NCI-H526 treated with DMSO at 0.1 percent for 48 hours (cell line): Measurements from ENCODE around the gene ALPK1.
"Not testable (repeated sequence)": the region's sequence is repeated elsewhere in the genome, so short reads cannot be mapped to it uniquely, and the experiment has no call there.

ENCODE experiments used
- DNase-seq: peaks from one replicate; lab custom pipeline; 2025; lab: John Stamatoyannopoulos, UW

The ALPK1 gene

GRCh38 chr4:112296949-112297880 is at the start of gene ALPK1:
Gene ALPK1, plus strand, starts transcription at chr4:112297369.
- no peak for DNase-seq

GRCh38 chr4:112251019-112251643 is 46.0 kb upstream of the ALPK1 start:
- no peak for DNase-seq

- DNase-seq, result no peak
Measured at GRCh38 chr4:112252234-112252633, 44.9 kb upstream of the ALPK1 start.

DNA sequence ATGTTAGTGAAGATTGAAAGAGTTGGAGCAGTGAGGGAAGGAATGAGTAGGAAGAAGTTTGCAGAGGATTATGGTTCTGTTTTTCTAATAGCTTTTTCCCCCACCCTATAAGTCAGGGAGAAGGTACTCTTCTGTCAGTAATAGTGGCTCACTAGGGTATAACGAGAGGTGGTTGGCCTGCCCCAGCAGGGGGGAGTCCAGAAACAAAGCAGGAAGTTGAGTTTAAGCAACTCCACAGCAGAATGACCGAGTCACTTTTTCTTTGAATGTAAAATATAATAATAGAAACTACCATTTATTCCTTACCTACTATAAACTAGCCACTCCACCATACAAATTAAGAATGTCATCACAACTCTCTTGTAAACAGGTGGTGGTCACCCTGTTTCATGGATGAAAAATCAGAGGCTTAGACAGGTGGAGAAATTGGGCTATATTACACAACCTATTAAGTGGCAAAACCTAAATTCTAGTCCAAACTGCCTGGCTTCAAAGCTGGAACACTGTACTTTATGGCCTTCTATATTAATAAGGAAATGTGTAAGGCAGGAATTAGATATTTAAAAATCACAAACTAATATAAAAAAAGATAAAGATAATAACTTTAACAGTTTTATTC is 43.7 kb upstream of the ALPK1 start:
- DNase-seq, result no peak

GRCh38 chr4:112257098-112257497 is 40.1 kb upstream of the ALPK1 start:
- DNase-seq, result peak; percentile 23

DNA sequence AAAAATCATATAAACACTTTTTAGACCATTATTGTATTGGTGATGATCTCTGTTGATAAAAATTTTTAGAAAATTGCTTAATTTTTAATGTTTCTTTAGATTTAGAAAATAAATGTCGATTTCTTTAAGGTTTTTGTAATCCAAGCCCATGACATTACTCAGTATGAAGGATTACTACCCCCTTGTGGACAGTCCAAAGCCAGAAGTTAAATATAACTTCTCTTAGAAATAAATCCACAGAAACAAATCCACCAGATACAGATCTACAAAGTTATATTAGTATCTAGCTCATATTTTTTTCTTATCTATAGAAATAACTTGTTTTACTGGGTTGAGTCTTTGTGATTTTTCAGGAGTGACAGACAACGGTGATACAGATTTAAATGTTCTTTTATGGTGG is 30.3 kb upstream of the ALPK1 start:
- no peak for DNase-seq

GRCh38 chr4:112270051-112270450 is 27.1 kb upstream of the ALPK1 start:
- DNase-seq, result no peak

DNA sequence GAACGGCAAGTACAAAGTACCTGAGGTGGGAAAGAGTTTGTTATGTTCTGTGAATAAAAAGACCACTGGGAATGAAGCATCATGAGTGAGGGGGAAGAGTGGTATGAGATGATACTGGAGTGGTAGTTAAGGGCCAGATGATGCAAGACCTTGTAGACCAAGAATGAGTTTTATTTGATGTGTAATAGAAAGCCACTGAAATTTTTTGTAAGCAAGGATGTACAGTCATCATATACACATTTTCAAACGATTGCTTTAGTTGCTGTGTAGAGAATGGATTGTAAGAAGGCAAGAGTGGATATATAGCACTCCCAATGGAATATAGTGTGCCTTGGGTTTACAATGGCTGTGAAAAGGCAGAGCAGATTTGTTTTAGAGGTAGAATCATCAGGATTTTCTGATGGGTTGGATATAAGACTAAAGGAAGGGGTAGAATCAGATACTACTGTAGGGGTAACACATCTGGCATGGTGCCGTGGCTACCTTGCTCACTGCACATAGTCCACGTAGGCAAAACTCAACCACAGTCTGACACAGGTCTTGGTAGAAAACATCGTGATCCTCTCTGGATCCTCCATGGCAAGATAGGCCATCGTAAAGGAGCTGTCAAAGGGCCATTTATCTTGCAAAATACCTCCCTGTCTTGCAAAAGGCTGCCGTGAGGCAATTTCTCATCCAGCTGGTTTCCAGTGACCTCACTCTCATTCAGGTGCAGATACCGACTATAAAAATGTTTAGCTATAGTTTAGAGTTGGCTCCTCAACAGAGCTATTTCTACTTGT is 26.3 kb upstream of the ALPK1 start:
- DNase-seq, result no peak

- no peak for DNase-seq
Measured at GRCh38 chr4:112272292-112272691, 24.9 kb upstream of the ALPK1 start.

GRCh38 chr4:112274959-112275358 is 22.2 kb upstream of the ALPK1 start:
- no peak for DNase-seq

GRCh38 chr4:112276113-112276512 is 21.1 kb upstream of the ALPK1 start:
- DNase-seq, result no peak

DNA sequence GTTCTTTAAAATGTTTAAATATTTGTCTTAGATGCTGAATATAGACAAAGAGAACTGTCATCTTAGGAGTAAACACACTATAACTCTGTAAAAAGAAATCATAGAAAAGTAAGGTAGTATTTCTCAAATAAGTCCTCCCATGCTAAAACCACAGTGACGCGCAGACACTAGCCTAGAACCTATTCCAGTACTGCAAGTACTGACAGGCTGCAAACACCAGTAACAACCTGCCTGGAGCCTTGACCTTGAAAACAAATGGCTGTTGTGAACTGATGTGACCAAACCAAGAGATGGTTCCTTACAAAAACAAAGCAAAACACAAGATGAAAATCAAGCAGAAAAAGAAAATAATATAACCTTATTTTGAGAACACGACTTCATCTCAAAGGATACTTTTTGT is 19.9 kb upstream of the ALPK1 start:
- DNase-seq, result no peak

DNA sequence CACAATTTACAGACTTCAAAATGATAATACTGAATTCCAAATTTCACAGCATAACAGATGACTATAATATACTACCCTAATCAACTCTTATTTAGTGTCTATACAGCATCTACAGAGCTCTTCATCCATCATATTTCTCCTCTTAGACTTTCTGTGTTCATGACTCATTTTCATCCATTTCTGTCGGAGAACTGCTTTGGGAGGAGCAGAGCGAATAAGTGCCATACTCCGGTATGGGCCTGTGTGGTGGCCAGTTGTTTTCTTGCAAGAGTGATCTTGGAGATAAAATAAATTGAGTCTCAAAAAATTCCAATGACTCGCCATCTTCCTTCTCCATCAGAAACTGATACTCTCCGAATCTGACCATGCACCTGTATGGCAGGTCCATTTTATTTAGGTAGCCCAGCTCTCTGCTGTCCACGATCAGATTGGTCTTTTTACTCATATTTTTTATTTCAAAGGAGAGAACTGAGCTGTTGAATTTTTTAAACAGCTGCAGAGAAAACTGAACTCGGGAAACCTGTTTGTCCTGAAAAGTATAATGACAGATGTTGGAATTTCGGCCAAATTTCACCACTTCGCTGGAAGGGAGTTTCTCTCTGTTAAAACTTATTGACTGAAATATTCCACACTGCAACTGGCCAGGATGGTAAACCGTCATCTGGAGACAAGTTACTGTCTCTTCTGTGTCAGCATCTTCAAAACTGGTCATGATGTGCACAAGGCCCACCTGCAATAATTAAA is 19.3 kb upstream of the ALPK1 start:
- no peak for DNase-seq

- no peak for DNase-seq
Measured at GRCh38 chr4:112279025-112279881, 17.9 kb upstream of the ALPK1 start.

DNA sequence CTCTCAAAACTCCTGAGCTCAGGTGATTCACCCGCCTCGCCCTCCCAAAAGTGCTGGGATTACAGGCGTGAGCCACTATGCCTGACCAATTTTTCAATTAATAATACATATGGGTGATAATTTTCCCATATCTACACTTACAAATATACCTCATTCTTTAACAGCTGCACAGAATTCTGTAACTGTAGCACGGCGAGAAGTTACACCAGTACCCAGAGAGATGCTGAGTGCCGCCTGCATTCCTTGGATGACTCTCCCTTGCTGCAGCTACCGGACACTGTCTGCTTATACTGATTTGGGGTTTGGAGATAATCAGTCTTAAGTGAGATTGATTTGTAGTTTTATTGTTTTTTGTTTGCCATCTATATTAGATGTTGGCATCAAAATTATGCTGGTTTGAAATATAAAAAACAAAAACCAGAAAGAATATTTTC is 17.3 kb upstream of the ALPK1 start:
- no peak for DNase-seq

DNA sequence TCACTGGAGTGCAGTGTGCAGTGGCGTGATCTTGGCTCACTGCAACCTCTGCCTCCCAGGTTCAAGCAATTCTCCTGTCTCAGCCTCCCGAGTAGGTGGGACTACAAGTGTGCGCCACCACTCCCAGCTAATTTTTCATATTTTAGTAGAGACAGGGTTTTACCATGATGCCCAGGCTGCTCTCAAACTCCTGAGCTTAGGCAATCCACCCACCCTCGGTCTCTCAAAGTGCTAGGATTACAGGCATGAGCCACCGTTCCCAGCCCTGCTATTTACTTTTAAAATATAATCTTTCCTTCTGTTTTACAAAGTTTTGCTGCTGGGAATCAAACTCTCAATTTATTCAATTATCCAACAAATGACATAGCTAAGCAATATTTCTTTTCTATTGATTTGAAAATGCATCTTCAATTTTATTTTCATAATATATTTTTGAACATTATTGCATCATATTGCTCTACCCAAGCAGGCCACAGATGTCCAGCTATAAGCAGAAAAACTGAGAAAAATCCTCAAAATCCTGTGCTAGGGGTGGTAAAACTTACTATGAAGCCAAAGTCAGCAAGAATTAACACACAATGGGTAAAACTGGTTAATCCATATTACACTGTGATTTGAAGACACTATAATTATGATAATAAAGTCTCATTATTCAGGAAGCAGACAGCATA is 16.6 kb upstream of the ALPK1 start:
- DNase-seq, result no peak

DNA sequence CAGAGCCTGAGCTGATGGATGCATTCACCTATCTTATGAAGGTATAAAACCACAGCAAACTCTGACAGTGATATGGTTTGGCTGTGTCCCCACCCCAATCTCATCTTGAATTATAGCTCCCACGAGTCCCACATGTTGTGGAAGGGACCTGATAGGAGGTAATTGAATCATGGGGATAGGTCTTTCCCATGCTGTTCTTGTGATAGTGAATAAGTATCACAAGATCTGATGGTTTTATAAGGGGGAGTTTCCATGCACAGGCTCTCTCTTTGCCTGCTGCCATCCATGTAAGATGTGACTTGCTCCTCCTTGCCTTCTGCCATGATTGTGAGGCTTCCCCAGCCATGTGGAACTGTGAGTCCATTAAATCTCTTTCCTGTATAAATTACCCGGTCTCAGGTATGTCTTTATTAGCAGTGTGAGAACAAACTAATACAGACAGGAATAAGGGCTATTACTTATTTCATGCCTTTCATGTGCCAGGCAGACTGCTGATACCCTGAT is 15.2 kb upstream of the ALPK1 start:
- DNase-seq, result not testable (repeated sequence)

DNA sequence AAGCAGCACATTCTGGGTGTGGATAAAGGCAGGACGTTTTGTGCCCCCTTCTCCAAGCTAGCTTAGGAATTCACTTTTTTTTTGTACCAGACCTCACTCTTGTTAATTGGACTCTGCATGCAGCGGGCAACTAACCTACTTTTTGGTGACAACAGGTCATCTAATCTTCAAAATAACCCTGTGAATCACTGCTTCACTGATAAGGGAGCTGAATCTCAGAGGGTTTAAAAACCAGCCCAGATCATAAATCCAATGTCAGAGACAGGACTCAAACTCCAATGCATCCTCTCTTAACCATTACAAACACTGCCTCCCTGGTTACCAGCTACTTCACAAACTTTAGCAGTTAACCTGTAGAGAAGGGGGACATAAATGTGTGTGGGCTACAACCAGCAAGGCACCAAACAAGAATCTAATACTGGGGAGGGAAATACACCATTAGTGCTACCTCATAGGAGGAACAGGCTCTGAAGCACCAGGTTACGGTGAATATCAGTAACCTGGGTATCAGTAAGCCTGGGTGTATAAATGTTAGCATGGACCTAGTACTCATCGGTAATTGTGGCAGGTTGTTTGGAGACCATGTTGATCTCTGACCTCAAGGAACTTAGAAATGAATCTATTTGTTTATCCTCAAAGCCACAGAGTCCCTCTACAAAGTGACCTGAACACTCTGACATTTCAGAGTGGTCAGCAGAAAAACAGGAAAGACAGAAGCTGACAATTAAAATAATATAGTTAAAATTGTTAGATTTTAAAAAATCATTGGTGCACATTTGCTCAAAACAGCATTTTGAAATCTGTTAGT is 14.1 kb upstream of the ALPK1 start:
- no peak for DNase-seq

DNA sequence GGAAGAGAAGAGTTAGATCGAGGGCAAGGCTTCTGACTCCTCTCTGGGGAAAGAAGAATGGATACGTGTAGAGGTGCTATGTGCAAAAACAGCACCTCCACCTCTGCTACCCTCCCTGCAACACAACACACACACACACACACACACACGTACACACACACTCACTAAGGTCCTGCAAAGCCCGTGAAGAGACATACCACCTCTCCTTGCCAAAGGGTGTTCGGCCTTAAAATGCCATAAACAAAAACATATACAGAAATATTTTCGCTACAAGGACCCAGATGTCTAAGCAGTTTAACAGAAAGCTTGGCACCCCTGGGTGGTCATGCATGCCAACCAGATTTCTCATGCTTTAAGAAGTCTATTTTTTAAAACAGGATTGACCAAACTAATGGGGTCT is 13.0 kb upstream of the ALPK1 start:
- DNase-seq, result no peak
